HG03469 (cell line): ENCODE data around the gene ZNF423.
A peak's percentile ranks its signal among the peaks of the same experiment; 100 is the strongest.

Experiments
- ATAC-seq: cut with Tn5 transposase; IDR thresholded peaks from one replicate; pipeline ENCODE4 v1.9.1; 2021; ENCODE audit warnings: mild to moderate bottlenecking, moderate library complexity, moderate number of reproducible peaks; ENCODE audit not compliant: unreplicated experiment

ZNF423 gene

DNA sequence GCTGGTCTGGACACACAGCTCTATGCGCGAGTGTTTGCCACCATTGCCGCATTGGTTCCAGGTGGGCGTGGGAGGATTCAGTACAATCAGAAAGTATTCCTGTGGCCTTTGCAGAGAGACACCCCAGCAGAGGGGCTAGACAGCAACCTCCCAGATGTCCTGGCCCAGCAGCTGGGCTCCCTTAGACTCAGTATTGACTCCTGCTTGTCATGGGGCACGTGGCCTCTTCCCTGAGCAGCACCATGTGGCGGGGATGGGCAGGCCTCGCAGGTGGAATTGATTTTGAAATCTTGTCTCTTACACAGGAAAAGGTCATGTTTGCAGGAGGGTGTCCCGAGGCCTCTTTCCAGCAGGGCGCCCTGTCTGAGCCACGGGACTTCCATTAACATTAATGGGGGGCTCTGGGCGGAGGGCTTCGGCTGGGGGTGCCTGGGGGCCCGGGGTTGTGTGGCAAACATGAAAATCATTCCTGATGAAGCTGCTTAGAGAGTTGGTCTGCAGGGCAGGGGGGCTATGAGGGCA, 385.9 kb downstream of the ZNF423 start:
- no peak for ATAC-seq

DNA sequence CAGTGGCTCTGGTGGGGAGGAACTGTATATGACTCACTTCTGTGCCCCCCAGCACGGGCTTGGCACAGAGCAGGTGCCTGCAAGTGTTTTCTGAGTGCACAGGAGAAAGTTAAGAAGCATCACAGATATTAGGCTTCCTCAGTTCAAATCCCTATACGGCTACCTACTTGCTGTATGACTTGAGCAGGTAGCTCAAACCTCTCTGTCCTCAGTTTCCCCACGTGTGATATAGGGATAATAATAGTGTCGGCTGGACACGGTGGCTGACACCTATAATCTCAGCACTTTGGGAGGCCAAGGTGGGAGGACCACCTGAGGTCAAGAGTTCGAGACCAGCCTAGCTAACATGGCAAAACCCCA, 386.6 kb downstream of the ZNF423 start:
- no peak for ATAC-seq

DNA sequence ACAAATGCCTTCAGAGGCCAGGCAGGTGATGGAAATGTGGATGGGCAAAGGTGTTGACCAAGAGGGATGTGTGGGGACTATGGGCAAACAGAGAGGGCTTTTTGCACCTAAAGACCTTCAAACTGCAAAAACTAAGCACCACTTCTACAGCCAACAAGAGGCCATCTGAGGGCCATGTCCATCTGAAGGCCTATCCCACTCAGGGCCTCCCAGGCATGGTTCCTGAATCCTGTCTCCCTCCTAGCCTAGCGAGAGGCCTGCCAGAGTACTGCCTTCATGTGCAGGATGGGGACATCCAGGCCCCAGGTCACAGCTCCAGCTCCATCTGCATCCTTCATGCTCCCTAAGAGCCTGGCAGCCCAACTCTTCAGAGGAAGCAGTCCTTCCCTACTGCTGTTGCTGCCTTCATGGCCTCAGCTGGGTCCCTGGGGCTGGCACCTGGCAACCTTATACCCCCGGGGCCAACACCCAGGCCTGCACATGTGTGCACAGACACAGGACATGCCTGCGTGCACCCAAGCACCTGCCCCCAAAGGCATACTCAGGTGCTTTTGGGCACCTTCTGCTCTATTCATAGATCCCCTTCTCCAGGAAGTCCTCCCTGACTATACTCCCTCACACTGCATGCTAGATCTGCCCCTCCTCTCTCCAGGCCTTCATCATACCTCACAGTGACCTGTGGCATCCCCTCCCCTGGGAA, 387.2 kb downstream of the ZNF423 start:
- ATAC-seq = no peak

- ATAC-seq = no peak
These were observed 388.2 kb downstream of the ZNF423 start for GRCh38 chr16:49467540-49468372.

GRCh38 chr16:49466881-49467280, 389.0 kb downstream of the ZNF423 start:
- no peak for ATAC-seq

DNA sequence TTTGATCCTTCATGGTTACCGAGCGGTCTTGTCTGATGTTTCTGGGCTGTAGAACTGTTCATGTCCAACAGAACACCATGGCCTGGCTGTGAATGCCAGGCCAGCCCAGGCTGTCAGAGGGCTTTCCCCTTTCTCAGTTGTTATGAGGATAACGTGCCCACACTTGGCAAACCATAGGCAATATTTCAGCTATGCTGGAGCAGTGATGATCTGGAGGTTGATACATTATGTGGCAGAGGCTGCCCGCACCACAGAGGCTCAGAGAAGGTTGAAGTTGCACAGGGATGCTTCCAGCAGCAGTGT, 389.4 kb downstream of the ZNF423 start:
- ATAC-seq = no peak

- no peak for ATAC-seq
These were observed 390.0 kb downstream of the ZNF423 start for GRCh38 chr16:49465661-49466528.

DNA sequence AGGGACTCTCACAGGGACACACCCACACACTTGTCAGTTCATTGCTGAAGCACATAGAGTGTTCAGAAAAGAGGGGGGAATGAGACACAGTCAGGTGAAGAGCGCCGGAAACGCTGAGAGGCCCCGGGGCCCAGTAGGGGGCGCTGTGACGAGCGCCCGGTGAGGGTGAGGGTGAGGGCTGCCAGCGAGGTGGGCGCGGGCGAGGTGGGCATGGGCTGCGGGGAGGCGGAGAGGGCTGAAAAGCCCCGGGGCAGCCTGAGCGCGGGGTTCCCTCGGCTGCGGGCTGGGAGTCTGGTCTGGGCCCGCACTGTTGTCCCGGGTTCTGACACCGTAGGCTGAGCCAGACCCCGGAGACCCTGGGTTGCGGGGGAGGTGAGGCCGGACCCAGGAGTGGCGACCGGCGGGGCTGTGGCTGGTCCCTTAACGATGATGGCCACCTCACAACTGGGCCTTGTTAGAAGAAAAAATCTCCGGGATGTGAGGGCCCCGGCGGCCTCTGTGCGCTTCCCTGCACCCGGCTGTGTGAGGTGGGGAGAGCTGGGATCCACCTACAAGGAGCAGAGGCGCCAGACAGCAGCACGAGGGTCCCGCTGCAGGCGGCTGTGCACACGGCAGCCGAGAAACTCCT, 390.9 kb downstream of the ZNF423 start:
- ATAC-seq = no peak

GRCh38 chr16:49464093-49464492, 391.8 kb downstream of the ZNF423 start:
- ATAC-seq = no peak

GRCh38 chr16:49463529-49463928, 392.4 kb downstream of the ZNF423 start:
- ATAC-seq = peak; percentile 89

- ATAC-seq = no peak
These were observed 392.9 kb downstream of the ZNF423 start for GRCh38 chr16:49462989-49463371.

DNA sequence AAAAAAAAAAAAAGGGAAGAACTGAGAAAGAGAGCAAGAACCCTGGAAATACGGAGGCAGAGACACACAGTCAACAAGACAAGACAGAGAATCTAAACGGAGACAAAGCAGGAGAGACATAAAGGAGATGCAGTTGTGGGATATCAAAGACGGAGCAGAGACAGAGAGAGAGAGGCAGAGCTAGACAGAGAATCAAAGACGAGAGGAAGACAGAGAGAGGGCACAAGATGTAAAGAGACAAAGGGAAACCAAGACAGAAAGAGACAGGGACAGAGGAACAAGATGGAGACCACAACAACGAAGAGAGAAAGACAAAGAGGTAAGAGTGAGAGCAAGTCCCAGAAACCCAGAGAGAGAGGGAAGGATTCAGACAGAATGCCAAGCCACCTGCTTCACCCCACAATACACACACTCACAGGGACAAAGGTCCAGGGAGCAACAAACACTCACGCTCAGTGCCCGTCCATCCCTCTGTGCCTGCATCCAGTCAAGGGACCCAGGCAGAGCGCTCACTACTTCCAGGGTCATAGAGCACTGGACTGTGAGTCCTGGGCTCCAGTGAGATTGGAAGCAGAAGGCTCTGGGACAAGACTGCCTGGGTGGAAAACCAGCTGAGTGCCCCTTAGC, 393.4 kb downstream of the ZNF423 start:
- no peak for ATAC-seq

- no peak for ATAC-seq
These were observed 394.4 kb downstream of the ZNF423 start for GRCh38 chr16:49461517-49461951.

DNA sequence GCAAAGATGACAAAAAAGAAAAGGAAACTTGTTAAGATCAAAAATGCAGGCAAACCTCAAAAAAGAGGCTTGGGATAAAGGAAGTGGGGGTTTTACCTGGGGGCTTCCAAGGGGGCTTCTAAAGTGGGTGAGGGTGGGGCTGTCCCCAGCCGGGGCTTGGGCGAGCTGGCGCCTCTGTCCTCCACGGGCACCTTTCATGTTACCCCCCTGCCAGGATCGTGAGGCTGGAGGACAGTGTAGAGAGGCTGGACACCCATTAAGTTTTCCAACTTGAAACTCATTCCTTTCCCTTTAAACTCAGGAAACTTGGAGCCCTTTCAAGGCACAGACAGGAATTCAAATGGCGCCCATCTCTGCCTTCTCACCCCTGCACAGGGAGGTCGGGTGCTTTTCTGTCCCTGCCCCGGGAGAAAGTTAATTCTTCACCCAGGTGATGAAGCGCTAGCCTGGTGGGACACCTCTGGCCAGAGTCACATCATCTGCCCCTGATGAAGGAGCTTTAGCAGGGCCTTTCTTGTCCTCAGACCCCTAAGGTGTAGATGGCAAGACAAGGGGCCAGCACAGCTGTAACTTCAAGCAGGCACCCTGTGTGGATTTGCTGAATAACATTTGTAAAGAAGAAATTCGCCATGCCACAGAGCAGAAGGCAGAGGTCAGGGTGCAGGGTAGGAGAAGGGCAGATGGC, 395.0 kb downstream of the ZNF423 start:
- no peak for ATAC-seq

- ATAC-seq = no peak
These were observed 395.8 kb downstream of the ZNF423 start for GRCh38 chr16:49459953-49460735.

GRCh38 chr16:49458656-49459445, 397.1 kb downstream of the ZNF423 start:
- no peak for ATAC-seq

DNA sequence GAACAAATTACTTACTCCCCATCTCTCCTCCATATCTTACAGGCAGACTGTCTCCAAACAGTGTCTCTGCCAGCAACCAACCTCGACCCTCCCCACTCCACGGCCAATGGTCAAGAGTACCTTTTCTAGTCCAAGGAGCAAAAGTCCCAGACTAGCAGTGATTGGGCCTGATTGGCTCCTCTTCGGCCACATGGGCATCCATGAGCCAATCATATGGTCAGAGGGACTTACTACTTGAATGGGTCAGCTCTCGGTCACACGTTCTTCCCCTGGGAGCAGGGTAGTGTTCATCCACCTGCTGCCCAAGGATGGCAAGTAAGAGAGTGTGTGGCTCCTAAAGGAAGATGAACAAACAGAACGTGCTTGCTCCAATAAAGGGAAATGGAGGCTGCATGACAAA, 397.7 kb downstream of the ZNF423 start:
- ATAC-seq = no peak

GRCh38 chr16:49457196-49457595, 398.7 kb downstream of the ZNF423 start:
- ATAC-seq = no peak
